Measurements from ENCODE around the gene CFAP57. TPM values are rescaled to one million over a fixed set of nuclear protein-coding genes. Genes with fewer than 3 reads are reported as not detected.

CFAP57 gene
- total and polyA plus RNA-seq, 9 of the 15 experiments (the other 6 are each of a cell fraction or from before 2014, with no cell fraction given), result 0.04 to 0.22 (median 0.07) TPM; not detected in 3

DNA sequence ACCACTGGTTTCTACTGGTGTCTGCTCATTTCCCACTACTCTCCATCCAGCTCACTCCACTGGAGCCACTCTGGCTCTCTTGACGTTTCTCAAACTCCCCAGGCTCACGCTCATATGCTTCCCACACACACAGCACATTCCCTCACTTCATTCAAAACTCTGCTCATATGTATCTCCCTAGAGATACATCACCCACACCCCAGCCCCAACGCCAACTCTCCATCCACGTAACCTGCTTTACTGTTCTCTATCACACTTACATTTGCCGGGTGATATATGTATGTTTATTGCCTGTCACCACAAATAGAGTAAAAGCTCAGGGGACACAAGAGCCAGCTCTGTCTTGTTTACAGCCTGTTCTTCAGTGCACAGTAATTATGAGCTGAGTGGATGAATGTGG is 22.2 kb upstream of the CFAP57 start:
- ATAC-seq, result no peak
- ChIA-PET POLR2A (interaction anchor here (0.8 to 1.5 kb wide), 3 partner anchors 8 to 21 kb away, joined by 3 to 5 read pairs (median 3); no protein-coding TSS in a partner anchor), CTCF (ENCODE audit: low intra/inter-chr PET ratio) (no interaction called here)
- no TSS peak for BruUV-seq (replicated peaks)
- Histone ChIP-seq H3K4me3 (no peak overlapping the region), H3K27ac (ENCODE audit: extremely low read depth, low read depth, low read length) (no peak overlapping the region), H3K4me1 (replicated peaks in 1 of 2; ENCODE audit: control insufficient read depth in 2 of 2, insufficient read depth in 2 of 2, low read length in 2 of 2) (peaks cover 0 to 6% of the 10 kb centered on the region in 2 experiments; a peak in 2 of 5 replicates), H3K4me2 (ENCODE audit: insufficient read depth, low read length) (no peak overlapping the region), H3K79me2 (ENCODE audit: control insufficient read depth, insufficient read depth, low read length) (no peaks in the 10 kb centered on the region), H3K36me3 (ENCODE audit: control insufficient read depth, insufficient read depth, low read length) (no peaks in the 10 kb centered on the region), H4K20me1 (replicated peaks; ENCODE audit: control insufficient read depth, insufficient read depth, low read length) (0 out of 2 replicates have a peak, but pooled peaks cover 3% of the 10 kb centered on the region), H3K27me3 (ENCODE audit: control insufficient read depth in 2 of 2, insufficient read depth in 2 of 2, low read length in 2 of 2) (peaks cover 45 to 51% of the 10 kb centered on the region in 2 experiments), H3K9me3 (replicated peaks; ENCODE audit: control insufficient read depth, insufficient read depth, low read depth, low read length) (no peaks in the 10 kb centered on the region), H3K9me1 (ENCODE audit: control insufficient read depth, insufficient read depth, low read length) (no peaks in the 10 kb centered on the region), H3K9ac (ENCODE audit: insufficient read depth in 1 of 2, low read depth in 2 of 2, low read length in 2 of 2) (no peak overlapping the region), H2AFZ (ENCODE audit: low read depth, low read length) (no peak overlapping the region)
- no peak for FAIRE-seq
- no peak for TF ChIP-seq FOSL1 (tag; conservative IDR thresholded peaks at IDR 0.05)
- TF ChIP-seq, protein P1, sequence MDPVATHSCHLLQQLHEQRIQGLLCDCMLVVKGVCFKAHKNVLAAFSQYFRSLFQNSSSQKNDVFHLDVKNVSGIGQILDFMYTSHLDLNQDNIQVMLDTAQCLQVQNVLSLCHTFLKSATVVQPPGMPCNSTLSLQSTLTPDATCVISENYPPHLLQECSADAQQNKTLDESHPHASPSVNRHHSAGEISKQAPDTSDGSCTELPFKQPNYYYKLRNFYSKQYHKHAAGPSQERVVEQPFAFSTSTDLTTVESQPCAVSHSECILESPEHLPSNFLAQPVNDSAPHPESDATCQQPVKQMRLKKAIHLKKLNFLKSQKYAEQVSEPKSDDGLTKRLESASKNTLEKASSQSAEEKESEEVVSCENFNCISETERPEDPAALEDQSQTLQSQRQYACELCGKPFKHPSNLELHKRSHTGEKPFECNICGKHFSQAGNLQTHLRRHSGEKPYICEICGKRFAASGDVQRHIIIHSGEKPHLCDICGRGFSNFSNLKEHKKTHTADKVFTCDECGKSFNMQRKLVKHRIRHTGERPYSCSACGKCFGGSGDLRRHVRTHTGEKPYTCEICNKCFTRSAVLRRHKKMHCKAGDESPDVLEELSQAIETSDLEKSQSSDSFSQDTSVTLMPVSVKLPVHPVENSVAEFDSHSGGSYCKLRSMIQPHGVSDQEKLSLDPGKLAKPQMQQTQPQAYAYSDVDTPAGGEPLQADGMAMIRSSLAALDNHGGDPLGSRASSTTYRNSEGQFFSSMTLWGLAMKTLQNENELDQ (CRISPR knock-in tag; IDR thresholded peaks at IDR 0.05; ENCODE audit: borderline replicate concordance), result no peak
- no peak for TF ChIP-seq ZNF77 (CRISPR knock-in tag; IDR thresholded peaks at IDR 0.05)
- no peak for TF ChIP-seq HNRNPH1 (optimal IDR thresholded peaks at IDR 0.05; ENCODE audit: low read depth, low read length)
- TF ChIP-seq, protein P2, sequence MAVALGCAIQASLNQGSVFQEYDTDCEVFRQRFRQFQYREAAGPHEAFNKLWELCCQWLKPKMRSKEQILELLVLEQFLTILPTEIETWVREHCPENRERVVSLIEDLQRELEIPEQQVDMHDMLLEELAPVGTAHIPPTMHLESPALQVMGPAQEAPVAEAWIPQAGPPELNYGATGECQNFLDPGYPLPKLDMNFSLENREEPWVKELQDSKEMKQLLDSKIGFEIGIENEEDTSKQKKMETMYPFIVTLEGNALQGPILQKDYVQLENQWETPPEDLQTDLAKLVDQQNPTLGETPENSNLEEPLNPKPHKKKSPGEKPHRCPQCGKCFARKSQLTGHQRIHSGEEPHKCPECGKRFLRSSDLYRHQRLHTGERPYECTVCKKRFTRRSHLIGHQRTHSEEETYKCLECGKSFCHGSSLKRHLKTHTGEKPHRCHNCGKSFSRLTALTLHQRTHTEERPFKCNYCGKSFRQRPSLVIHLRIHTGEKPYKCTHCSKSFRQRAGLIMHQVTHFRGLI (CRISPR knock-in tag; IDR thresholded peaks at IDR 0.05), result no peak
- TF ChIP-seq, protein P3, sequence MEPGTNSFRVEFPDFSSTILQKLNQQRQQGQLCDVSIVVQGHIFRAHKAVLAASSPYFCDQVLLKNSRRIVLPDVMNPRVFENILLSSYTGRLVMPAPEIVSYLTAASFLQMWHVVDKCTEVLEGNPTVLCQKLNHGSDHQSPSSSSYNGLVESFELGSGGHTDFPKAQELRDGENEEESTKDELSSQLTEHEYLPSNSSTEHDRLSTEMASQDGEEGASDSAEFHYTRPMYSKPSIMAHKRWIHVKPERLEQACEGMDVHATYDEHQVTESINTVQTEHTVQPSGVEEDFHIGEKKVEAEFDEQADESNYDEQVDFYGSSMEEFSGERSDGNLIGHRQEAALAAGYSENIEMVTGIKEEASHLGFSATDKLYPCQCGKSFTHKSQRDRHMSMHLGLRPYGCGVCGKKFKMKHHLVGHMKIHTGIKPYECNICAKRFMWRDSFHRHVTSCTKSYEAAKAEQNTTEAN (CRISPR knock-in tag; IDR thresholded peaks at IDR 0.05), result no peak
- no peak for TF ChIP-seq JUND (IDR thresholded peaks at IDR 0.05; ENCODE audit: borderline replicate concordance, low read depth, low read length)
- no peak for TF ChIP-seq JUND (tag; IDR thresholded peaks at IDR 0.05; ENCODE audit: borderline replicate concordance, low read depth, low read length)
- TF ChIP-seq TSHZ1 (CRISPR knock-in tag; IDR thresholded peaks at IDR 0.05), result no peak
- TF ChIP-seq TCF7L2 (IDR thresholded peaks at IDR 0.05; ENCODE audit: low read depth, low read length), result no peak
- no peak for TF ChIP-seq ZNF551 (CRISPR knock-in tag; IDR thresholded peaks at IDR 0.05)
- TF ChIP-seq MCM7 (IDR thresholded peaks at IDR 0.05), result no peak
- TF ChIP-seq ZNF134 (CRISPR knock-in tag; conservative IDR thresholded peaks at IDR 0.05), result no peak
- no peak for TF ChIP-seq HNRNPL (IDR thresholded peaks at IDR 0.05; ENCODE audit: low read depth, low read length)
- DNase-seq (ENCODE audit: extremely low read depth in 1 of 4, low spot score in 3 of 4), result no peak
- 3% methylated on average over 5 of the region's 5 CpGs for WGBS (ENCODE audit: insufficient coverage, low coverage, missing lambda C conversion rate)
- in situ Hi-C loops (cut with MboI), result no loop called here
- intact Hi-C loops (cut with micrococcal nuclease), result no loop called here

Data from K562 (cell line).